C1 segment of cervical spinal cord (tissue), 14 donors: Measurements from ENCODE around the gene FAN1.
A peak's percentile ranks its signal among the peaks of the same experiment; 100 is the strongest.

Experiments used
- DNase-seq, 14 donors: peaks; one replicate each; lab custom pipeline; 2025; lab: John Stamatoyannopoulos, UW

The FAN1 gene

GRCh38 chr15:30954674-30955073, 51.0 kb downstream of the FAN1 start:
- DNase-seq: no peak

GRCh38 chr15:30956216-30957124, 52.8 kb downstream of the FAN1 start:
- no peak for DNase-seq

- DNase-seq: no peak
These were observed 54.5 kb downstream of the FAN1 start for GRCh38 chr15:30958219-30958618.

- DNase-seq: peak in 2 of 14 donors; percentile 30 to 92
These were observed 58.4 kb downstream of the FAN1 start for GRCh38 chr15:30962079-30962478.

- no peak for DNase-seq
These were observed 58.9 kb downstream of the FAN1 start for GRCh38 chr15:30962659-30963058.

GRCh38 chr15:30963681-30964080, 60.0 kb downstream of the FAN1 start:
- DNase-seq: no peak

GRCh38 chr15:30969724-30970123, 66.0 kb downstream of the FAN1 start:
- no peak for DNase-seq

GRCh38 chr15:30973379-30973778, 69.7 kb downstream of the FAN1 start:
- peak in 3 of 14 donors; percentile 24 to 41 (median 36) for DNase-seq

GRCh38 chr15:30974112-30974511, 70.4 kb downstream of the FAN1 start:
- DNase-seq: no peak

- DNase-seq: no peak
These were observed 74.6 kb downstream of the FAN1 start for GRCh38 chr15:30978328-30978727.

GRCh38 chr15:30979457-30979856, 75.7 kb downstream of the FAN1 start:
- DNase-seq: no peak

- no peak for DNase-seq
These were observed 80.4 kb downstream of the FAN1 start for GRCh38 chr15:30984118-30984517.

- peak in 6 of 14 donors; percentile 29 to 69 (median 48) for DNase-seq
These were observed 80.8 kb downstream of the FAN1 start for GRCh38 chr15:30984542-30984941.

- DNase-seq: peak in 6 of 14 donors; percentile 37 to 69 (median 42)
These were observed 81.4 kb downstream of the FAN1 start for GRCh38 chr15:30985081-30985531.

- DNase-seq: no peak
These were observed 86.3 kb downstream of the FAN1 start for GRCh38 chr15:30990036-30990435.

- DNase-seq: no peak
These were observed 86.9 kb downstream of the FAN1 start for GRCh38 chr15:30990446-30991254.

GRCh38 chr15:30991255-30992235, 87.8 kb downstream of the FAN1 start, which contains the start of gene MTMR10:
TSS of gene MTMR10 (minus strand) at chr15:30991628. CDS start at chr15:30991506, 122 bp downstream.
- DNase-seq: peak in 12 of 14 donors; percentile 65 to 91 (median 83)

GRCh38 chr15:30992249-30992864, 88.6 kb downstream of the FAN1 start:
- no peak for DNase-seq
